IPS DF 4.7 (cell line): Measurements from ENCODE around the gene NEU2.

Experiments
- DNase-seq: peaks from one replicate; pipeline ENCODE4 v3.0.0-alpha.2; 2013; ENCODE audit warnings: low spot score; ENCODE audit errors: extremely low read depth

NEU2 gene

DNA sequence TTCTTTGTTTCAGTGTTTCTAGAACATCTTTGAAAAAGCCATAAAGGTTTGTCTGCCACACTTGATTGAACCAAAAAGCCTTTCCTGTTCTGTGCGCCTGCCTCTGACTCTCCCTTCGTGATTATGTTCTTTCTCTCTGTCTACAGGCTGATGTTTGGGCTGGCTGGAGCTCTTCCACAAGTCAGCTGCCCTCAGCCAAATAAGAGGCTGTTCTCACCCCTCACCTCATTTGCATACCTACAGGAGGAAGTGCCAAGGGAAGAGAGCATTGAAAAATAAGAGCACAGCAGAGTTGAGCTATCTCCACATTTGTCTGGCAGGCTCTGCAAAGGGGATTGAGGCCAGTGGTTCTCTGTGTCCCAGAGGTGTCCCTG, 43.5 kb downstream of the NEU2 start:
- no peak for DNase-seq

DNA sequence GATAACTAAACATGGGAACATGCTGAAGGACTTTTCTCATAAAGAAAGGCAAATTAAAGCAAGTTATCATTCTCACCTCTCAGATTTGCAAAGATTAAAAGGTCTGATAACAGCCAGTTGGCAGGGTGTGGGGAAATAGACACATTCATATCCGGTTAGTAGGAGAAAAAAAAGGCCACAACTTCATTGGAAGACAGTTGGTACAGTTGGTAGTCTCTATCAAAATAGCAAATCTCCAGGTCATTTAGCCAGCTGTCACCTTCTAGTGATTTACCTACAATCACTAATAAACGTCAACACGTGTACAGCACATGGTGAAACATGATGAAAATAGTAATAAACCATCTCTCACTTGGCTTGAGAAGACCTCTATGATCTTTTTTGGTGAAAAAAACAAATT, 44.3 kb downstream of the NEU2 start:
- no peak for DNase-seq

DNA sequence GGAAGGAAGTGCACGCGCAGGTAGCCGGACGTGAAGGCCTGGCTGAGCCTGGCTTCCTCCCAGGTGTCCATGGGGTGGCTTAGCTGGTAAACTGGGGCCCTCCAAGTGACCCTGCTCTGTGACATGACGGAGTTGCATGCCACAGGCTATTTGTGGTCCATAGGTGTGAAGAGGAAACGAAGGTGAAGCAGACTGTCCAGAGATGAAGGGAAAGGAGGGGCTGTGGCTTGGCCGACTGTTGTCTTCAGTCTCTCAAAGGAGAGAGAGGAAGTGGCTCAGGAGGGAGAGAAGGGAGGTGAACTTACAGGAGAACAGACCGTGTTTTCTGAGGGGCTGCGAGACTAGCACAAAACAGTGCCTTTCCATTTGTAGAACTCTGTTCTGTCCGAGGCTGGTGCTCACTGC, 47.0 kb downstream of the NEU2 start:
- no peak for DNase-seq

DNA sequence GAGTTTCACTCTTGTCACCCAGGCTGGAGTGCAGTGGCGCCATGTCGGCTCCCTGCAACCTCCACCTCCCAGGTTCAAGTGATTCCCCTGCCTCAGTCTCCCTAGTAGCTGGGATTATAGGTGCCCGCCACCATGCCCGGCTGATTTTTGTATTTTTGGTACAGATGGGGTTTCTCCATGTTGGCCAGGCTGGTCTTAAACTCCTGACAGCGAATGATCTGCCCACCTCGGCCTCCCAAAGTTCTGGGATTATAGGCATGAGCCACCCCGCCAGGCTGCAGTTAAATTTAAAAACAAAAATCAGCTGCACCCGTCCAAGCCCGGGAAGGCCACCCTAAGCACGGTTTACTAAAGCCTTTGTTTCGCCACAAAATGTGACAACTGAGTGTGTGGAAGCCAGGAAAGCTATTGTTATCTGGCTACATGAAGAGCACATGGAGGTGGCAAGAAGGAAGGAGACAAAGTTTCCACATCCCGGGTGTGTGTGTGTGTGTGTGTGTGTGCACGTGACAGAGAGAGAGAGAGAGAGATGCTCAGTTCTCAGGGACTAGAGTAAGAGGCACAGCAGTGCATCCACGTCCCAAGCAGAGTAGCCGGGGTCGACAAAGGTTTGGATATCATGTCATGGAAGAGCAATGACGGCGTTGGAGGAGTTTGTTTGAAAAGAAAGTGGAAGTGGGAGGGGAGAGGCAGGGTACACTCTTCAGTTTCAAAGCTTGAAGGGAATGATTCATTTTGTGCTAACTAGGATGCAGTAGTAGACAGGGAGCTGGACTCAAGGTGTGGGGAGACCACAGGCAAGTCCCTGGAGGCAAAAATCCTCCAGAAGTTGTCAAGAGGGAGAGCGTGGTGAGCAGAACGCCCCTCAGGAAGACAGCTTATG, 47.7 kb downstream of the NEU2 start:
- no peak for DNase-seq

DNA sequence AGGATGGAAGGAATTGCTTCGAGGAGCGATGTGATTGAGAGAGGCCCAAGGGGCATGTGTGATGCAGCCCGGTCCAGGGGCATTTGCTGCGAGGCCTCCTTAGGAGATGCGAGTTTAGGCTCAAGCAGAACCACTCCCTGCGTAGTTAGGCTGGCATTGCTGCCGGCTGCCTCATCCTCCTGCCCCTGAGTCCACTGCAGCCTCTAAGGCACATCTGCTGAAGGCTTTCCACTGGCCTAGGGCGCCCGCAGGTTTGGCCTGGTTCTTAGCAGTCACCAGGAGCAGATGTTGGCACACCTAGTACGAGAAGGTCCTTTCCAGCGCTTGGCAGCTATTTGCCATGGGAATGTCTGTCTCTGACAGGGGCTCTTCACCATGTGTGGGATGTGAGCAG, 48.4 kb downstream of the NEU2 start:
- no peak for DNase-seq

DNA sequence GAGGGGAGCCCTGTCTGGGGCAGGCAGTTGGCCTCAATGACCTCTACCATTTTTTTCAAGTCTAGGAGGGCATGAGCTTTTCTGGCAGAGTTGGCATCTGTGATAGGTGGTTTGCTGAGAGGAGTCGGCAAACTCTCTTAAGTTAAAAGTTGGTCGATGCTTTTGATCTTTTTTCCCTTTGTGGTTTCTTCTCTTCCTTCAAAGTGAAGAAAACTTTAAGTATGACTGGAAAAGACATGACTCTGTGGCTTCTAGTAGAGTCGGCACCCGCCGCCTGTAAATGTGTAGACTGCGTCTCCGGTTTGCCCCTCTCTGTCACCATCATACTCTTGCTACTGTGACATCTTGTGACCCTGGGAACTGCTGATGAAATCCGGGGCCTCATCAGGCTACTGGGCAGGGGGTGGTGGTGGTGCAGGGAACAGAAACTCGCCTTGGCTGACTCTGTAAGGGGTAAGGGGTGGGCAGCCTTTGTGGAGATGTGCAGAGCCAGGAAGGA, 48.8 kb downstream of the NEU2 start:
- no peak for DNase-seq

DNA sequence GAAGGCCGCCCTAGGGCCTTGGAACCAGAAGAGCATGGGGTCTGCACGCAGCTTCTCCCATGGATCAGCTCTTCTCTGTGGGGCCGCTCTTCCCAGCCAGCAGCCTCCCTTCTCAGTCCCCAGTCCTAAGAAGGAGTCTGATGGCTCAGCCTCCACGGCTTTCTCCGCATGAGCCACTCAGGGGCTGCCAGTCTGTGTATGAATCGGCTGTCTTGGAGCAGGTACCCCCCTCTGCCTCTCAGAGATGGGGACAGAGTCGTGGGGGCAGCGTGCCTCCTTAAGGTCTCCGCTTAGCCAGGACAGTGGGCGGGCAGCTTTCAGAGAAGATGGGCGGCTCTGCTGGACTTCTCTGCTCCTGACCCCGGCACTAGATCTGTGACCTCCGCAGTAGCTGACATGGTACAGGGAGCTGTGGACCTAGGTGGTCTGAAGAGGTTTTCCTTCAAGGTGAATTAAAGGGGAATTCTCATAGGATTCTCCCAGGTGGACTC, 49.3 kb downstream of the NEU2 start:
- no peak for DNase-seq

DNA sequence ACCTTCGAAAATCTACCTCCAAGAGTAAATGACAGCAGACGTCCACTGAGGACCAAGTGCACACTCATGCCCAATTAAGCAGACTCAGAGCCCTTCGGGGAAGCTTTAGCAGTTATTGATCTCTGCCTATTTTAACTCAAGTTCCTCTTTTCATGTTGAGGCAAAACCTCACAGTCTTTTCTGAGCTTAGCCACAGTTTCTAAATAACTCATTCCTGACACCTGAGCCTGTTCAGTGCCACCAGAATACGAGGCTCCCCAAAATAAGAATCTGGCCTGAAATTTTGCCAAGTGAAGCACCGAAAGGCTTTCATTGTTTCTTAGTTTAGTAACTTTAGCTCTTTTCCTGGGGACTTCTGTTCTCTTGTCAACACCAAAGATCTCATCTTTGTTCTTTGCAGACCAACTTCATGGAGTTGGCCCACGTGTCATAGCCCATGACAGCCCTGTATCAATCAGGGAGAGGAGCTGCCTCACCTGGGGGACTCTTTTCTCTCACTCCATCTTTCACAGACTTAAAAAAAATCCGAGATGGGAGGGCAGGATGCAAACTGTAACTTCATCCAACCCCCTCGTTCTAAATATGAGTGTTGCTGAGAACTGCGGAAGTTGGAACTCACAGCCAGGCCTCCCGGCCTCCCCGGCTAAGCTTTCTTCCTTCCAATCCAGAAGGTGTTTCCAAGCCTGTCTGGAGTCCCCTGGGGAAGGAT, 49.9 kb downstream of the NEU2 start:
- DNase-seq, result no peak

DNA sequence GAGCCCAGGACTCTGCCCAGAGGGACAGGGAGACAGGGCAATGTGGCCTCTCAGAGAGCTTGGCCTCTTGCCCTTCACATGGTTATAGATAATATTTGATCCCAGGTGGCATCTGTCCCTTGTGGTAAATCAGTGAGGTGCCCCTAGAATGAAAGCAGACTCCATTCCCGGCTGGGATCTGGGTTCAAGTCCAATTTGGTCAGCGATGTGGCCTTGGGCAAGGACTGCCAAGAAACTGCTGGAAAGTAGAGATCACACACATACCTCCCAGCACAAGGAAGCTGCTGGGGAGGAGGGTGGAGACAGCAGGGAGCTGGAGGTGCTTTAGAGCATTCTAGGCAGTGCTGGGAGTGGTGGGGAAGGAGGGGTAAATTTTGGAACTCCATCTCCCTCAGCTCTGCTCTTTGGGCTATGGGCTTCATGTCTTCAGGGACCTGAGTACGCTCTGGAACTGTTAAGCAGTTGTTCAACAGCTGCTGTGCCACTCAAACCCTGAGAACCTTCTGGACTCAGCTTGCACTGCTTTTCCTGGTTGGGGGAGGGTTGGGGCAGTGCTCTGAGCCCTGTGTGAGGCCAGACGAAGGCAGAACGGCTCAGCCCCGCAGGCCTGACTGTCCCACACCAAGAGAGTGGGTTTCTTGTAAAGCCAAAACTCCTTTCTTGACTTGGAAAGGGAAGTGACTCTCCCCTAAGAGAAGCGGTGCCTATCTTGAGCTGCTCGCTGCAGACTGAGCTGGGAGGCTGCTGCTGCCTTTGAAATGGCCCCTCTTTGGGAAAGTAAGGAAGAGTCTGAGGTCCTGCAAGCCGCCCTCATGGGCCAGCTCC, 50.7 kb downstream of the NEU2 start:
- DNase-seq, result no peak

DNA sequence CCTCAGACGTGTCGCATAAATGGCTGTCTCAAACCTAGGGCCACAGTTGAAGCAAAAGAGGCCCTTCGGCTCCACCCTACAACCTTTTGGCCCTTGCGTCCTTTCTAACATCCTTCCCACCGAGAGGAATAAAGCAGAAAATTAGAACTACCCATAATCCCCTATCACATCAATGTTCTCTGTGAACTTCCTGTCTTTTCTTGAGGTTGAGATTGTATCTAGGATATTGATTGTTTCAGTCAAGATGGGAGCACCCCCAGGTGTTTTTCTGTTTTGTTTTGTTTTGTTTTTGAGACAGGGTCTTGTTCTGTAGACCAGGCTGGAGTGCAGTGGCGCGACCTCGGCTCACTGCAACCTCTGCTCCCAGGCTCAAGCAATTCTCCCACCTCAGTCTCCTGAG, 51.3 kb downstream of the NEU2 start:
- DNase-seq, result no peak

DNA sequence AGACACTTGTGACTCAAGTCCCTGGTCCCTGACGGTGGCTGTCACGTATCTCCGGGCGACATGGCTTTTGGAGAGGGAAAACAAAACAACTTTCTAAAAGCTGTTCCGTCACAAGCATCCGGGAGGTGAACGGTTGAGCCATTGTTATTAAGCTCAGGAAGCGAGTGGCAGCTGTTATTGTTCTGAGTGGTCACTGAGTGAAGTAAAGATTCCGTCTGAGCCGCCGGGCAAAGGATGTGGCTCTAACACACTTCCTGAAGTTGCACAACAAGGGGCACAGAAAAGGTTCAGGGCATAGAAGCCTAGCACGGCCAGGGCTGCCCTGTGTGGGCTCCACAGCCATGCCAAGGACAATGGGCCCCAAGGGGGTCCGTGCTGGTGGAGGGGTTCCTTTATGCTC, 52.0 kb downstream of the NEU2 start:
- no peak for DNase-seq
